Neural cell (in vitro differentiated cells): ENCODE measurements around the gene GLRX2. TPM values are rescaled to one million over a fixed set of nuclear protein-coding genes. Genes with fewer than 3 reads are reported as not detected.

ENCODE experiments used
- H2AFZ ChIP-seq: fragments of 200-600, 300-800 bp; sonication (generic), shearing (Covaris generic); 2 replicates; pipeline ENCODE4 v1.6.0; 2014; ENCODE audit warnings: low read depth, mild to moderate bottlenecking, antibody characterized with exemption, low read length, moderate library complexity
- H3F3A ChIP-seq: fragments of 200-600 bp; shearing (Covaris generic); 2 replicates; pipeline ENCODE4 v1.6.1; 2016; ENCODE audit warnings: mild to moderate bottlenecking, moderate library complexity, mixed read lengths, antibody characterized with exemption, low read length; ENCODE audit not compliant: insufficient read depth, poor library complexity, severe bottlenecking
- H3K27ac ChIP-seq: fragments of 200-600, 300-800 bp; sonication (generic), shearing (Covaris generic); 2 replicates; pipeline ENCODE4 v1.5.1; 2014; ENCODE audit warnings: mild to moderate bottlenecking, low read length, moderate library complexity
- H3K27me3 ChIP-seq: fragments of 300-800, 200-600 bp; sonication (generic), shearing (Covaris generic); 2 replicates; pipeline ENCODE4 v1.6.0; 2014; ENCODE audit warnings: mild to moderate bottlenecking, low read depth, low read length, moderate library complexity; ENCODE audit not compliant: insufficient read depth
- H3K36me3 ChIP-seq: fragments of 300-800, 200-600 bp; sonication (generic), shearing (Covaris generic); 2 replicates; pipeline ENCODE4 v1.5.1; 2014; ENCODE audit warnings: mild to moderate bottlenecking, antibody characterized with exemption, low read length, moderate library complexity; ENCODE audit not compliant: insufficient read depth
- H3K4me2 ChIP-seq: fragments of 300-800, 200-600 bp; sonication (generic), shearing (Covaris generic); 2 replicates; pipeline ENCODE4 v1.6.0; 2014; ENCODE audit warnings: mild to moderate bottlenecking, low read length
- H3K4me3 ChIP-seq: fragments of 300-800, 200-600 bp; sonication (generic), shearing (Covaris generic); 2 replicates; pipeline ENCODE4 v1.5.1; 2014; ENCODE audit warnings: mild to moderate bottlenecking, low read length, moderate library complexity
- H3K79me2 ChIP-seq: fragments of 200-600 bp; shearing (Covaris generic); replicated peaks from 2 replicates; pipeline ENCODE4 v1.6.0; 2014; ENCODE audit warnings: mild to moderate bottlenecking, low read length, moderate library complexity; ENCODE audit not compliant: insufficient read depth
- H3K9ac ChIP-seq: fragments of 300-800, 200-600 bp; sonication (generic), shearing (Covaris generic); 2 replicates; pipeline ENCODE4 v1.6.1; 2016; ENCODE audit warnings: mild to moderate bottlenecking, low read length, mixed read lengths
- H3K9me2 ChIP-seq: fragments of 200-600 bp; shearing (Covaris generic); 2 replicates; pipeline ENCODE4 v1.6.1; 2016; ENCODE audit warnings: mild to moderate bottlenecking, low read length, mixed read lengths; ENCODE audit not compliant: insufficient read depth
- H3K9me3 ChIP-seq: fragments of 200-600, 300-800 bp; sonication (generic), shearing (Covaris generic); 2 replicates; pipeline ENCODE4 v1.6.1; 2016; ENCODE audit warnings: mild to moderate bottlenecking, mixed run types, low read length, moderate library complexity, mixed read lengths
- H4K20me1 ChIP-seq: fragments of 200-600 bp; shearing (Covaris generic); 2 replicates; pipeline ENCODE4 v1.6.1; 2016; ENCODE audit warnings: mild to moderate bottlenecking, mixed run types; ENCODE audit not compliant: insufficient read depth
- CTCF ChIP-seq: fragments of 450-650 bp; IDR thresholded peaks from 2 replicates; pipeline ENCODE4 v1.5.1; 2014; ENCODE audit warnings: antibody characterized with exemption, mild to moderate bottlenecking, moderate library complexity; ENCODE audit not compliant: poor library complexity, severe bottlenecking
- EP300 ChIP-seq: fragments of 450-650 bp; conservative IDR thresholded peaks from 2 replicates; pipeline ENCODE4 v1.6.1; 2014; ENCODE audit warnings: antibody characterized with exemption, mild to moderate bottlenecking, moderate library complexity; ENCODE audit not compliant: poor library complexity, severe bottlenecking
- EZH2 ChIP-seq: fragments of 200-600, 300-800 bp; shearing (Covaris generic), sonication (generic); IDR thresholded peaks from 2 replicates; pipeline ENCODE4 v1.6.1; 2014; ENCODE audit warnings: antibody characterized with exemption, low read length, borderline replicate concordance, mild to moderate bottlenecking; ENCODE audit not compliant: insufficient read depth, poor library complexity, severe bottlenecking
- MXI1 ChIP-seq: fragments of 450-650 bp; conservative IDR thresholded peaks from 2 replicates; pipeline ENCODE4 v1.6.1; 2014; ENCODE audit warnings: antibody characterized with exemption, mild to moderate bottlenecking; ENCODE audit not compliant: poor library complexity, severe bottlenecking
- POLR2AphosphoS5 ChIP-seq: IDR thresholded peaks from 2 replicates; pipeline ENCODE4 v1.6.1; 2012
- RAD21 ChIP-seq: fragments of 450-650 bp; conservative IDR thresholded peaks from 2 replicates; pipeline ENCODE4 v1.6.1; 2014; ENCODE audit warnings: antibody characterized with exemption, mild to moderate bottlenecking, moderate library complexity
- REST ChIP-seq: IDR thresholded peaks from 2 replicates; pipeline ENCODE4 v1.6.1; 2012; ENCODE audit warnings: borderline replicate concordance
- SMC3 ChIP-seq: fragments of 450-650 bp; conservative IDR thresholded peaks from 2 replicates; pipeline ENCODE4 v1.6.1; 2014; ENCODE audit warnings: antibody characterized with exemption, mild to moderate bottlenecking, moderate library complexity; ENCODE audit not compliant: poor library complexity
- TAF1 ChIP-seq: IDR thresholded peaks from 2 replicates; pipeline ENCODE4 v1.6.1; 2012; ENCODE audit warnings: low read depth
- polyA plus RNA-seq: library from polyadenylated mRNA; depleted of rRNA; stranded (reverse); fragments of >200 nt; gene quantifications from 2 replicates; pipeline ENCODE4 v1.2.3, GENCODE V29; 2014

GLRX2 gene
- polyA plus RNA-seq, 1 donor from 2014 or later: 6.6 TPM

- no peak overlapping the region for H3K27ac ChIP-seq
- H3K4me2 ChIP-seq: no peak overlapping the region
- H4K20me1 ChIP-seq: no peaks in the 10 kb centered on the region
- H3K9me2 ChIP-seq: no peaks in the 10 kb centered on the region
- no peak overlapping the region for H3K4me3 ChIP-seq
- H3K79me2 ChIP-seq: peaks cover 63% of the 10 kb centered on the region
- TF ChIP-seq SMC3: no peak
- TF ChIP-seq CTCF: peak; percentile 32
- H2AFZ ChIP-seq: no peak overlapping the region
- no peaks in the 10 kb centered on the region for H3K9me3 ChIP-seq
- H3K27me3 ChIP-seq: no peaks in the 10 kb centered on the region
- H3F3A ChIP-seq: no peaks in the 10 kb centered on the region
- H3K36me3 ChIP-seq: no peaks in the 10 kb centered on the region
- no peak overlapping the region for H3K9ac ChIP-seq
These were observed 35.3 kb downstream of the GLRX2 start for GRCh38 chr1:193069748-193070385.

GRCh38 chr1:193068013-193068412 lies 37.2 kb downstream of the GLRX2 start:
- Histone ChIP-seq H3K27me3 (no peaks in the 10 kb centered on the region), H3F3A (no peaks in the 10 kb centered on the region), H3K9ac (no peak overlapping the region), H3K9me3 (no peaks in the 10 kb centered on the region), H3K36me3 (no peaks in the 10 kb centered on the region), H4K20me1 (no peaks in the 10 kb centered on the region), H3K4me3 (no peak overlapping the region), H3K79me2 (peaks cover 81% of the 10 kb centered on the region), H2AFZ (no peak overlapping the region), H3K9me2 (no peaks in the 10 kb centered on the region), H3K27ac (no peak overlapping the region), H3K4me2 (no peak overlapping the region)
- TF ChIP-seq POLR2AphosphoS5 (no peak), EZH2 (no peak), REST (no peak), SMC3 (no peak), RAD21 (no peak), CTCF (no peak), TAF1 (no peak), EP300 (no peak), MXI1 (no peak)
